PC-9 (cell line): ENCODE measurements around the gene MAGI3. TPM values are rescaled to one million over a fixed set of nuclear protein-coding genes. Genes with fewer than 3 reads are reported as not detected.

Source experiments
- BruUV-seq: library from RNA; stranded (reverse); fragments of 400-500 nt; replicated peaks from 2 replicates; lab custom pipeline; 2021; lab: Mats Ljungman, UMichigan
- CTCF ChIA-PET: fragments of 300-600 bp; sonication (Branson Sonifier 250); formaldehyde crosslinking; loops from one replicate; lab custom pipeline; 2022; ENCODE audit warnings: antibody characterized with exemption; lab: Charles Lee
- POLR2A ChIA-PET: fragments of 300-600 bp; sonication (Branson Sonifier 250); formaldehyde crosslinking; loops from one replicate; lab custom pipeline; 2022; ENCODE audit warnings: antibody characterized with exemption; ENCODE audit not compliant: unreplicated experiment; lab: Charles Lee
- DNase-seq, 2 experiments: peaks; one replicate each; pipeline versions ENCODE4 v3.0.0 to v3.0.0-alpha.2; 2015 to 2022; ENCODE audit warnings: mixed read lengths in 1 of 2
- H2AFZ ChIP-seq: fragments of 200-600 bp; sonication (generic); 2 replicates; pipeline ENCODE4 v1.8.1; 2017; ENCODE audit warnings: antibody characterized with exemption
- H3F3A ChIP-seq: fragments of 200-600 bp; sonication (generic); 2 replicates; pipeline ENCODE4 v1.8.1; 2017; ENCODE audit warnings: antibody characterized with exemption, mild to moderate bottlenecking, low read depth; ENCODE audit not compliant: insufficient read depth
- H3K27ac ChIP-seq: fragments of 200-600 bp; sonication (generic); 2 replicates; pipeline ENCODE4 v1.6.1; 2016; ENCODE audit warnings: mixed run types
- H3K27me3 ChIP-seq: fragments of 200-600 bp; sonication (generic); 2 replicates; pipeline ENCODE4 v1.6.1; 2016; ENCODE audit warnings: low read depth, mixed run types; ENCODE audit not compliant: insufficient read depth
- H3K36me3 ChIP-seq: fragments of 200-600 bp; sonication (generic); 2 replicates; pipeline ENCODE4 v1.6.1; 2016; ENCODE audit warnings: low read depth, mixed run types
- H3K4me1 ChIP-seq: fragments of 200-600 bp; sonication (generic); replicated peaks from 2 replicates; pipeline ENCODE4 v1.6.1; 2016; ENCODE audit warnings: mixed run types; ENCODE audit not compliant: insufficient read depth
- H3K4me2 ChIP-seq: fragments of 200-600 bp; sonication (generic); 2 replicates; pipeline ENCODE4 v1.6.1; 2017; ENCODE audit warnings: mixed run types
- H3K4me3 ChIP-seq: fragments of 200-600 bp; sonication (generic); 2 replicates; pipeline ENCODE4 v1.6.1; 2016; ENCODE audit warnings: mixed run types
- H3K79me2 ChIP-seq: fragments of 200-600 bp; sonication (generic); 2 replicates; pipeline ENCODE4 v1.6.1; 2017; ENCODE audit warnings: low read depth, mixed run types
- H3K9me2 ChIP-seq: fragments of 200-600 bp; sonication (generic); 2 replicates; pipeline ENCODE4 v1.8.1; 2017; ENCODE audit warnings: mild to moderate bottlenecking; ENCODE audit not compliant: insufficient read depth
- H3K9me3 ChIP-seq: fragments of 200-600 bp; sonication (generic); 2 replicates; pipeline ENCODE4 v1.8.1; 2016; ENCODE audit warnings: low read depth; ENCODE audit not compliant: insufficient read depth
- H4K20me1 ChIP-seq: fragments of 200-600 bp; sonication (generic); 2 replicates; pipeline ENCODE4 v1.8.1; 2017; ENCODE audit not compliant: insufficient read depth
- CTCF ChIP-seq: fragments of 200-600 bp; sonication (generic); conservative IDR thresholded peaks from 2 replicates; pipeline ENCODE4 v1.6.1; 2017; ENCODE audit warnings: mixed run types, antibody characterized with exemption, mild to moderate bottlenecking, moderate library complexity
- EZH2 ChIP-seq: fragments of 200-600 bp; sonication (generic); IDR thresholded peaks from 2 replicates; pipeline ENCODE4 v1.8.0; 2017; ENCODE audit warnings: antibody characterized with exemption, low read depth
- intact Hi-C: fragments of 100-400 bp; cut with micrococcal nuclease; formaldehyde crosslinking; loops from one replicate; pipeline ENCODE4 v1.10.0; 2022; ENCODE audit not compliant: unreplicated experiment
- total RNA-seq: library from RNA; stranded (reverse); gene quantifications from 2 replicates; pipeline ENCODE4 v1.2.3, GENCODE V29; 2021

Gene MAGI3
- total RNA-seq, 1 experiment from 2014 or later: 17.3 TPM

- intact Hi-C loops: no loop called here
- ChIA-PET POLR2A (no interaction called here), CTCF (no interaction called here)
- Histone ChIP-seq H2AFZ (no peak overlapping the region), H3F3A (no peaks in the 10 kb centered on the region), H3K27ac (no peak overlapping the region), H3K9me3 (no peaks in the 10 kb centered on the region), H3K79me2 (no peaks in the 10 kb centered on the region), H3K27me3 (no peaks in the 10 kb centered on the region), H3K9me2 (no peaks in the 10 kb centered on the region), H3K4me3 (no peak overlapping the region), H3K4me2 (no peak overlapping the region), H4K20me1 (no peaks in the 10 kb centered on the region), H3K4me1 (no peaks in the 10 kb centered on the region), H3K36me3 (0 out of 2 replicates have a peak, but pooled peaks cover 3% of the 10 kb centered on the region)
- TF ChIP-seq CTCF (no peak), EZH2 (no peak)
- BruUV-seq: no TSS peak
- no peak for DNase-seq
These were observed 256.8 kb downstream of the MAGI3 start for GRCh38 chr1:113647164-113647563.

GRCh38 chr1:113648478-113648877 lies 258.2 kb downstream of the MAGI3 start:
- H3K9me2 ChIP-seq: no peaks in the 10 kb centered on the region
- H3K36me3 ChIP-seq: 0 out of 2 replicates have a peak, but pooled peaks cover 3% of the 10 kb centered on the region
- H3K27me3 ChIP-seq: no peaks in the 10 kb centered on the region
- TF ChIP-seq CTCF (no peak), EZH2 (no peak)
- H3K27ac ChIP-seq: no peak overlapping the region
- H3K4me2 ChIP-seq: no peak overlapping the region
- no peaks in the 10 kb centered on the region for H3K4me1 ChIP-seq
- H3K4me3 ChIP-seq: no peak overlapping the region
- H3K9me3 ChIP-seq: no peaks in the 10 kb centered on the region
- H3F3A ChIP-seq: no peaks in the 10 kb centered on the region
- POLR2A ChIA-PET: no interaction called here
- CTCF ChIA-PET: no interaction called here
- no peak overlapping the region for H2AFZ ChIP-seq
- DNase-seq: no peak
- BruUV-seq: no TSS peak
- no peaks in the 10 kb centered on the region for H4K20me1 ChIP-seq
- no peaks in the 10 kb centered on the region for H3K79me2 ChIP-seq
- intact Hi-C loops: no loop called here

DNA sequence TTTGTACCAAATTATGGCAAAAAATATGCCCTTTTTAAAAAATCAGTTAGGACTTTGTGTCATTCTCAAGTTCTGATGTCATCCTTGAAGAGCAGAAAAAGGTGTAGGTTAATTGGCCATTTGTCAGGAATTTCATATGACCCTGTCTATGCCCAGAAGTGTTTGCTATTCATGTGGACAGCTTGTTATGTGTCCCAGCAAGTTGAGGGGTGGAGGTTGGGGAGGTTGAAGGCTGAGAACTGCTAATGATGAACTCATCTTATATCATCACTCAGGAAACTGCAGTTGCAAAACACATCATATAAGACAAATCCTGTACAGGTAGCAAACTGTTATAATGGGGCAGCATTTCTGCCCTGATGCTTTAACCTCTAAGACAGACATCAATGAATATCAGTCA lies 262.5 kb downstream of the MAGI3 start:
- POLR2A ChIA-PET: no interaction called here
- H2AFZ ChIP-seq: no peak overlapping the region
- DNase-seq: no peak
- 0 out of 2 replicates have a peak, but pooled peaks cover 3% of the 10 kb centered on the region for H3K36me3 ChIP-seq
- H3K9me3 ChIP-seq: no peaks in the 10 kb centered on the region
- no peaks in the 10 kb centered on the region for H3F3A ChIP-seq
- H3K4me2 ChIP-seq: no peak overlapping the region
- H3K27ac ChIP-seq: no peak overlapping the region
- H3K79me2 ChIP-seq: no peaks in the 10 kb centered on the region
- TF ChIP-seq EZH2 (no peak), CTCF (no peak)
- no TSS peak for BruUV-seq
- H3K4me1 ChIP-seq: no peaks in the 10 kb centered on the region
- no peaks in the 10 kb centered on the region for H4K20me1 ChIP-seq
- H3K9me2 ChIP-seq: no peaks in the 10 kb centered on the region
- intact Hi-C loops: no loop called here
- no peaks in the 10 kb centered on the region for H3K27me3 ChIP-seq
- CTCF ChIA-PET: no interaction called here
- no peak overlapping the region for H3K4me3 ChIP-seq
